ENCODE measurements around the gene RAPGEF5.

- TF ChIP-seq CTCF (IDR thresholded peaks at IDR 0.05; ENCODE audit: low read length) (no peak), EZH2 (optimal IDR thresholded peaks at IDR 0.05; ENCODE audit: low read depth, low read length) (no peak), EZH2phosphoT487 (IDR thresholded peaks at IDR 0.05; ENCODE audit: low read length) (no peak)
These were observed 215.6 kb downstream of the RAPGEF5 start for GRCh38 chr7:22141355-22141754.
